WTC11 (cell line): ENCODE measurements around the gene REEP1. TPM values are rescaled to one million over a fixed set of nuclear protein-coding genes. Genes with fewer than 3 reads are reported as not detected.

Experiments
- ATAC-seq: fragments of 200-7000 bp; cut with Tn5 transposase; 2 replicates; pipeline ENCODE4 v1.10.0; 2021; ENCODE audit warnings: mild to moderate bottlenecking, moderate library complexity
- CTCF ChIA-PET: fragments of 300-600 bp; sonication (Branson Sonifier 250); formaldehyde crosslinking; loops from one replicate; lab custom pipeline; 2021; ENCODE audit warnings: antibody characterized with exemption; lab: Charles Lee
- POLR2A ChIA-PET: fragments of 350-600 bp; sonication (Branson Sonifier 250); formaldehyde crosslinking; loops from one replicate; lab custom pipeline; 2021; ENCODE audit warnings: antibody characterized with exemption; lab: Charles Lee
- DNase-seq: peaks from one replicate; pipeline ENCODE4 v3.0.0; 2021; ENCODE audit warnings: low spot score
- H3K27ac Mint-ChIP-seq: 2 replicates; pipeline ENCODE4 v1.8.0; 2021; ENCODE audit warnings: mixed read lengths
- H3K27me3 Mint-ChIP-seq: 2 replicates; pipeline ENCODE4 v1.8.0; 2021; ENCODE audit warnings: low read depth, mild to moderate bottlenecking, moderate library complexity, mixed read lengths
- H3K36me3 Mint-ChIP-seq: 2 replicates; pipeline ENCODE4 v1.8.0; 2021; ENCODE audit warnings: mixed read lengths
- H3K4me1 Mint-ChIP-seq: 2 replicates; pipeline ENCODE4 v1.8.0; 2022; ENCODE audit warnings: mixed read lengths
- H3K4me3 Mint-ChIP-seq: 2 replicates; pipeline ENCODE4 v1.8.0; 2021; ENCODE audit warnings: mild to moderate bottlenecking, moderate library complexity, mixed read lengths
- H3K9me3 Mint-ChIP-seq: 2 replicates; pipeline ENCODE4 v1.8.0; 2021; ENCODE audit warnings: mixed read lengths
- ATF1 ChIP-seq: sonication (generic); formaldehyde crosslinking; IDR thresholded peaks from 2 replicates; pipeline ENCODE4 v1.8.1; 2023; ENCODE audit warnings: mild to moderate bottlenecking, moderate library complexity, missing genetic modification reagents
- CBFB ChIP-seq: sonication (generic); formaldehyde crosslinking; IDR thresholded peaks from 2 replicates; pipeline ENCODE4 v1.8.1; 2022; ENCODE audit warnings: mild to moderate bottlenecking, low read depth, missing genetic modification reagents
- ELF4 ChIP-seq: sonication (generic); formaldehyde crosslinking; IDR thresholded peaks from 2 replicates; pipeline ENCODE4 v1.8.1; 2022; ENCODE audit warnings: low read depth, mild to moderate bottlenecking, moderate library complexity, missing genetic modification reagents
- FOXK1 ChIP-seq: sonication (generic); formaldehyde crosslinking; IDR thresholded peaks from 2 replicates; pipeline ENCODE4 v1.8.0; 2022; ENCODE audit warnings: mild to moderate bottlenecking, moderate library complexity, missing genetic modification reagents
- FOXP1 ChIP-seq: sonication (generic); formaldehyde crosslinking; IDR thresholded peaks from 2 replicates; pipeline ENCODE4 v1.8.0; 2022; ENCODE audit warnings: missing genetic modification reagents, mild to moderate bottlenecking, moderate library complexity, borderline replicate concordance
- JAZF1 ChIP-seq: fragments of 250-450 bp; sonication (Bioruptor Pico); IDR thresholded peaks from 2 replicates; pipeline ENCODE4 v1.9.0; 2021; ENCODE audit warnings: moderate library complexity, mild to moderate bottlenecking, inconsistent platforms
- JUN ChIP-seq: sonication (generic); formaldehyde crosslinking; IDR thresholded peaks from 2 replicates; pipeline ENCODE4 v1.8.0; 2023; ENCODE audit warnings: mild to moderate bottlenecking, missing genetic modification reagents
- KAT7 ChIP-seq: sonication (generic); formaldehyde crosslinking; IDR thresholded peaks from 2 replicates; pipeline ENCODE4 v1.8.1; 2023; ENCODE audit warnings: missing genetic modification reagents, mild to moderate bottlenecking, borderline replicate concordance
- MYBL2 ChIP-seq: sonication (generic); formaldehyde crosslinking; IDR thresholded peaks from 2 replicates; pipeline ENCODE4 v1.8.1; 2023; ENCODE audit warnings: mild to moderate bottlenecking, moderate library complexity, missing genetic modification reagents
- NFE2L1 ChIP-seq: sonication (generic); formaldehyde crosslinking; IDR thresholded peaks from 2 replicates; pipeline ENCODE4 v1.8.1; 2023; ENCODE audit warnings: missing genetic modification reagents
- OVOL2 ChIP-seq: fragments of 250-450 bp; sonication (Bioruptor Pico); IDR thresholded peaks from 2 replicates; pipeline ENCODE4 v1.9.0; 2021; ENCODE audit warnings: mild to moderate bottlenecking, borderline replicate concordance
- RORB ChIP-seq: fragments of 250-450 bp; sonication (Bioruptor Pico); IDR thresholded peaks from 2 replicates; pipeline ENCODE4 v1.9.0; 2021; ENCODE audit warnings: mild to moderate bottlenecking
- SMAD4 ChIP-seq: sonication (generic); formaldehyde crosslinking; IDR thresholded peaks from 2 replicates; pipeline ENCODE4 v1.8.0; 2022; ENCODE audit warnings: mild to moderate bottlenecking, missing genetic modification reagents
- TP53 ChIP-seq: sonication (generic); formaldehyde crosslinking; IDR thresholded peaks from 2 replicates; pipeline ENCODE4 v1.8.1; 2023; ENCODE audit warnings: mild to moderate bottlenecking, missing genetic modification reagents
- ZBTB21 ChIP-seq: sonication (generic); formaldehyde crosslinking; IDR thresholded peaks from 2 replicates; pipeline ENCODE4 v1.8.1; 2023; ENCODE audit warnings: mild to moderate bottlenecking, missing genetic modification reagents, borderline replicate concordance
- ZNF423 ChIP-seq: fragments of 250-450 bp; sonication (Bioruptor Pico); IDR thresholded peaks from 2 replicates; pipeline ENCODE4 v2.1.2; 2022; ENCODE audit warnings: mild to moderate bottlenecking, moderate library complexity
- total RNA-seq: library from RNA; stranded (reverse); gene quantifications from 3 replicates; pipeline ENCODE4 v1.2.3, GENCODE V29; 2021
- TF ChIP-seq, protein P1 (sequence below): sonication (generic); formaldehyde crosslinking; IDR thresholded peaks from 2 replicates; pipeline ENCODE4 v1.8.1; 2023; ENCODE audit warnings: mild to moderate bottlenecking, missing genetic modification reagents
- TF ChIP-seq, protein P2 (sequence below): sonication (generic); formaldehyde crosslinking; IDR thresholded peaks from 2 replicates; pipeline ENCODE4 v1.8.0; 2022; ENCODE audit warnings: mild to moderate bottlenecking, missing genetic modification reagents
- TF ChIP-seq, protein P3 (sequence below): sonication (generic); formaldehyde crosslinking; IDR thresholded peaks from 2 replicates; pipeline ENCODE4 v1.8.1; 2023; ENCODE audit warnings: mild to moderate bottlenecking, moderate library complexity, missing genetic modification reagents
- TF ChIP-seq, protein P4 (sequence below): sonication (generic); formaldehyde crosslinking; IDR thresholded peaks from 2 replicates; pipeline ENCODE4 v1.8.0; 2023; ENCODE audit warnings: missing genetic modification reagents
- TF ChIP-seq, protein P5 (sequence below): sonication (generic); formaldehyde crosslinking; IDR thresholded peaks from 2 replicates; pipeline ENCODE4 v1.8.0; 2022; ENCODE audit warnings: mild to moderate bottlenecking, missing genetic modification reagents
- TF ChIP-seq, protein P6 (sequence below): sonication (generic); formaldehyde crosslinking; conservative IDR thresholded peaks from 2 replicates; pipeline ENCODE4 v1.8.1; 2023; ENCODE audit warnings: mild to moderate bottlenecking, low read depth, missing genetic modification reagents, moderate library complexity

The REEP1 gene
- total RNA-seq, 1 experiment from 2014 or later, result 1.9 TPM

DNA sequence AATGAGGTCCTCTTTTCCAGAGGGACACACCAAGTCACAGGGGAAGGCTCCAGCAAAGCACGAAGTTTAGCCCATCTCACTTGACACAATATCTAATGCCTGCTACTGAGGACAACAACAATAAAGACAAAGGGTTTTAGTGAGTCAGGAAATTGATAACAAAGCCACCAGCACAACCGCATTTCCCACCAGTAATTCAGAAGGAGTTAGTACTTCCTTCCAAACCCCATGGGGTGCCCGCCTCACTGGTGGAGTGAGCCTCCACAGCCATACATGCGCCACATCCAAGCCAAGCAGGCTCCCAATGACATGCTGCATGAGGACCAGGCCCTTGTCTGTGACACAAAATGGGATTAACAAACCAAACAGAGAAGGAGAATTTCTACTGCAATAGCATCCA lies 98.1 kb downstream of the REEP1 start (continued):
- TF ChIP-seq, protein P1, sequence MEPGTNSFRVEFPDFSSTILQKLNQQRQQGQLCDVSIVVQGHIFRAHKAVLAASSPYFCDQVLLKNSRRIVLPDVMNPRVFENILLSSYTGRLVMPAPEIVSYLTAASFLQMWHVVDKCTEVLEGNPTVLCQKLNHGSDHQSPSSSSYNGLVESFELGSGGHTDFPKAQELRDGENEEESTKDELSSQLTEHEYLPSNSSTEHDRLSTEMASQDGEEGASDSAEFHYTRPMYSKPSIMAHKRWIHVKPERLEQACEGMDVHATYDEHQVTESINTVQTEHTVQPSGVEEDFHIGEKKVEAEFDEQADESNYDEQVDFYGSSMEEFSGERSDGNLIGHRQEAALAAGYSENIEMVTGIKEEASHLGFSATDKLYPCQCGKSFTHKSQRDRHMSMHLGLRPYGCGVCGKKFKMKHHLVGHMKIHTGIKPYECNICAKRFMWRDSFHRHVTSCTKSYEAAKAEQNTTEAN, result no peak
- TF ChIP-seq, protein P2, sequence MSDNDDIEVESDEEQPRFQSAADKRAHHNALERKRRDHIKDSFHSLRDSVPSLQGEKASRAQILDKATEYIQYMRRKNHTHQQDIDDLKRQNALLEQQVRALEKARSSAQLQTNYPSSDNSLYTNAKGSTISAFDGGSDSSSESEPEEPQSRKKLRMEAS (CRISPR knock-in tag), result no peak
- TF ChIP-seq, protein P3, sequence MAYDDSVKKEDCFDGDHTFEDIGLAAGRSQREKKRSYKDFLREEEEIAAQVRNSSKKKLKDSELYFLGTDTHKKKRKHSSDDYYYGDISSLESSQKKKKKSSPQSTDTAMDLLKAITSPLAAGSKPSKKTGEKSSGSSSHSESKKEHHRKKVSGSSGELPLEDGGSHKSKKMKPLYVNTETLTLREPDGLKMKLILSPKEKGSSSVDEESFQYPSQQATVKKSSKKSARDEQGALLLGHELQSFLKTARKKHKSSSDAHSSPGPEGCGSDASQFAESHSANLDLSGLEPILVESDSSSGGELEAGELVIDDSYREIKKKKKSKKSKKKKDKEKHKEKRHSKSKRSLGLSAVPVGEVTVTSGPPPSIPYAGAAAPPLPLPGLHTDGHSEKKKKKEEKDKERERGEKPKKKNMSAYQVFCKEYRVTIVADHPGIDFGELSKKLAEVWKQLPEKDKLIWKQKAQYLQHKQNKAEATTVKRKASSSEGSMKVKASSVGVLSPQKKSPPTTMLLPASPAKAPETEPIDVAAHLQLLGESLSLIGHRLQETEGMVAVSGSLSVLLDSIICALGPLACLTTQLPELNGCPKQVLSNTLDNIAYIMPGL (CRISPR knock-in tag), result no peak
- TF ChIP-seq ELF4 (CRISPR knock-in tag) (no peak), JUN (no peak), JAZF1 (CRISPR knock-in tag) (no peak), ZNF423 (CRISPR knock-in tag) (no peak), MYBL2 (CRISPR knock-in tag) (no peak), SMAD4 (CRISPR knock-in tag) (no peak)
- TF ChIP-seq, protein P4, sequence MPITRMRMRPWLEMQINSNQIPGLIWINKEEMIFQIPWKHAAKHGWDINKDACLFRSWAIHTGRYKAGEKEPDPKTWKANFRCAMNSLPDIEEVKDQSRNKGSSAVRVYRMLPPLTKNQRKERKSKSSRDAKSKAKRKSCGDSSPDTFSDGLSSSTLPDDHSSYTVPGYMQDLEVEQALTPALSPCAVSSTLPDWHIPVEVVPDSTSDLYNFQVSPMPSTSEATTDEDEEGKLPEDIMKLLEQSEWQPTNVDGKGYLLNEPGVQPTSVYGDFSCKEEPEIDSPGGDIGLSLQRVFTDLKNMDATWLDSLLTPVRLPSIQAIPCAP (CRISPR knock-in tag), result no peak
- TF ChIP-seq, protein P5, sequence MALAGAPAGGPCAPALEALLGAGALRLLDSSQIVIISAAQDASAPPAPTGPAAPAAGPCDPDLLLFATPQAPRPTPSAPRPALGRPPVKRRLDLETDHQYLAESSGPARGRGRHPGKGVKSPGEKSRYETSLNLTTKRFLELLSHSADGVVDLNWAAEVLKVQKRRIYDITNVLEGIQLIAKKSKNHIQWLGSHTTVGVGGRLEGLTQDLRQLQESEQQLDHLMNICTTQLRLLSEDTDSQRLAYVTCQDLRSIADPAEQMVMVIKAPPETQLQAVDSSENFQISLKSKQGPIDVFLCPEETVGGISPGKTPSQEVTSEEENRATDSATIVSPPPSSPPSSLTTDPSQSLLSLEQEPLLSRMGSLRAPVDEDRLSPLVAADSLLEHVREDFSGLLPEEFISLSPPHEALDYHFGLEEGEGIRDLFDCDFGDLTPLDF (CRISPR knock-in tag), result no peak

DNA sequence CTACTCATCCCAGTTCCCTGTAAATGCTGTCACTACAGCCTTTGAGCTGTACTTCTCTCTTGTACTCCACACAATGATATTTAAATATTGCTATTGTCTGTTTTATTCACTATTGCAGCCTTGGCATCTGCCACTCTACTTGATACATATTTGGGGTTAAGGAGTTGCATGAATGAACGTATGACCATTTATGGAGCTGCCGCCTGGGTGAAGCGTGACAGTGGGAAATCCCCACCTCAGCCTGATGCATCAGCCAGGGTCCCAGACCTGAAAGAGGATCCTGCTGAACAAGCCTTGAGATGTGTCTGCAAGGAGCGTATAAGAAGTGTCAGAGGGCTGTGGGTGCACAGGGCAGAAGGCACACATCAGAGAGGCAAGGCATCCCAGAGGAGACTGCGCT lies 99.1 kb downstream of the REEP1 start:
- Mint-ChIP-seq H3K27me3 (peaks cover 6% of the 10 kb centered on the region; the same call in 1 of the 2 replicates), H3K27ac (no peak overlapping the region)
- CTCF ChIA-PET, result interaction anchor here (0.5 kb wide), 1 partner anchor 130 kb away, joined by 3 read pairs; no protein-coding TSS in a partner anchor

More for the DNA sequence above, 99.1 kb downstream of the REEP1 start:
- DNase-seq, result no peak
- POLR2A ChIA-PET, result no interaction called here
- no peak for TF ChIP-seq ATF1 (CRISPR knock-in tag)
- TF ChIP-seq, protein P6, sequence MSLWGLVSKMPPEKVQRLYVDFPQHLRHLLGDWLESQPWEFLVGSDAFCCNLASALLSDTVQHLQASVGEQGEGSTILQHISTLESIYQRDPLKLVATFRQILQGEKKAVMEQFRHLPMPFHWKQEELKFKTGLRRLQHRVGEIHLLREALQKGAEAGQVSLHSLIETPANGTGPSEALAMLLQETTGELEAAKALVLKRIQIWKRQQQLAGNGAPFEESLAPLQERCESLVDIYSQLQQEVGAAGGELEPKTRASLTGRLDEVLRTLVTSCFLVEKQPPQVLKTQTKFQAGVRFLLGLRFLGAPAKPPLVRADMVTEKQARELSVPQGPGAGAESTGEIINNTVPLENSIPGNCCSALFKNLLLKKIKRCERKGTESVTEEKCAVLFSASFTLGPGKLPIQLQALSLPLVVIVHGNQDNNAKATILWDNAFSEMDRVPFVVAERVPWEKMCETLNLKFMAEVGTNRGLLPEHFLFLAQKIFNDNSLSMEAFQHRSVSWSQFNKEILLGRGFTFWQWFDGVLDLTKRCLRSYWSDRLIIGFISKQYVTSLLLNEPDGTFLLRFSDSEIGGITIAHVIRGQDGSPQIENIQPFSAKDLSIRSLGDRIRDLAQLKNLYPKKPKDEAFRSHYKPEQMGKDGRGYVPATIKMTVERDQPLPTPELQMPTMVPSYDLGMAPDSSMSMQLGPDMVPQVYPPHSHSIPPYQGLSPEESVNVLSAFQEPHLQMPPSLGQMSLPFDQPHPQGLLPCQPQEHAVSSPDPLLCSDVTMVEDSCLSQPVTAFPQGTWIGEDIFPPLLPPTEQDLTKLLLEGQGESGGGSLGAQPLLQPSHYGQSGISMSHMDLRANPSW (CRISPR knock-in tag), result no peak
- TF ChIP-seq OVOL2, result no peak
- TF ChIP-seq FOXP1 (CRISPR knock-in tag), result no peak
- no peak for TF ChIP-seq JAZF1 (CRISPR knock-in tag)
- no peak for TF ChIP-seq RORB (CRISPR knock-in tag)
- TF ChIP-seq FOXK1 (CRISPR knock-in tag), result no peak
- TF ChIP-seq, protein P5 (CRISPR knock-in tag), result no peak
- no peak for TF ChIP-seq KAT7
- no peak for TF ChIP-seq ZBTB21 (CRISPR knock-in tag)
- no peak for TF ChIP-seq NFE2L1 (CRISPR knock-in tag)
- no peak for TF ChIP-seq TP53 (CRISPR knock-in tag)
- TF ChIP-seq CBFB (CRISPR knock-in tag), result no peak
- H3K9me3 Mint-ChIP-seq, result no peaks in the 10 kb centered on the region
- no peak overlapping the region for H3K4me3 Mint-ChIP-seq
- peaks cover 15% of the 10 kb centered on the region for H3K4me1 Mint-ChIP-seq
- no peaks in the 10 kb centered on the region for H3K36me3 Mint-ChIP-seq
- no peak for ATAC-seq
